Spleen (tissue), 11 donors: ENCODE measurements around the gene DTNB. TPM values are rescaled to one million over a fixed set of nuclear protein-coding genes. Genes with fewer than 3 reads are reported as not detected.

Source experiments
- DNase-seq: peaks from one replicate; pipeline ENCODE4 v3.0.0-alpha.2; 2020
- H3K27ac ChIP-seq, 8 donors: fragments of 200-600 bp; sonication (generic) in 7 of 8; 1 replicate in 4 of 8; 2 replicates in 4 of 8; pipeline versions ENCODE4 v1.5.0 to v1.8.0; 2016 to 2021; ENCODE audit warnings: inconsistent platforms in 4 of 8, mild to moderate bottlenecking in 4 of 8, moderate library complexity in 1 of 8
- H3K27me3 ChIP-seq, 7 donors: fragments of 200-600 bp; sonication (generic) in 6 of 7; replicated peaks in 1 of 7; 1 replicate in 4 of 7; 2 replicates in 3 of 7; pipeline versions ENCODE4 v1.5.0 to v1.8.0; 2016 to 2021; ENCODE audit warnings: inconsistent platforms in 3 of 7, mild to moderate bottlenecking in 1 of 7
- H3K36me3 ChIP-seq, 6 donors: fragments of 200-600 bp; sonication (generic) in 5 of 6; 1 replicate in 4 of 6; 2 replicates in 2 of 6; pipeline versions ENCODE4 v1.5.0 to v1.8.0; 2016 to 2021; ENCODE audit warnings: inconsistent platforms in 2 of 6
- H3K4me1 ChIP-seq, 6 donors: fragments of 200-600 bp; sonication (generic) in 5 of 6; 1 replicate in 3 of 6; 2 replicates in 3 of 6; pipeline versions ENCODE4 v1.5.0 to v1.8.0; 2016 to 2021; ENCODE audit warnings: inconsistent platforms in 3 of 6
- H3K4me3 ChIP-seq, 8 donors: fragments of 200-600 bp; sonication (generic) in 7 of 8; 1 replicate in 4 of 8; 2 replicates in 4 of 8; pipeline versions ENCODE4 v1.5.0 to v1.8.0; 2016 to 2021; ENCODE audit warnings: inconsistent platforms in 4 of 8, mild to moderate bottlenecking in 4 of 8, moderate library complexity in 2 of 8
- H3K9me3 ChIP-seq, 8 donors: fragments of 200-600 bp; sonication (generic) in 7 of 8; 1 replicate in 4 of 8; 2 replicates in 4 of 8; pipeline versions ENCODE4 v1.5.0 to v1.8.0; 2016 to 2021; ENCODE audit warnings: inconsistent platforms in 4 of 8
- CTCF ChIP-seq, 11 experiments: fragments of 200-600 bp in 7 of 11; fragments of 450-650 bp in 4 of 11; sonication (generic) in 4 of 11; IDR thresholded peaks in 8 of 11; conservative IDR thresholded peaks in 3 of 11; 1 replicate in 7 of 11; 2 replicates in 4 of 11; pipeline versions ENCODE4 v1.4.0 to v1.8.0; 2016 to 2021; ENCODE audit warnings: antibody characterized with exemption in 11 of 11, inconsistent platforms in 4 of 11, mild to moderate bottlenecking in 1 of 11
- POLR2A ChIP-seq, 3 donors: fragments of 450-650 bp; IDR thresholded peaks; one replicate each; pipeline ENCODE4 v1.5.1; 2017; ENCODE audit warnings: antibody characterized with exemption in 3 of 3, mild to moderate bottlenecking in 1 of 3
- POLR2AphosphoS5 ChIP-seq, 3 donors: sonication (generic); formaldehyde crosslinking; IDR thresholded peaks; one replicate each; pipeline ENCODE4 v1.5.1; 2017; ENCODE audit warnings: antibody characterized with exemption in 3 of 3
- WGBS, 5 donors: extraction: QIAGEN DNeasy Blood & Tissue Kit in 3 of 5; methylation state at CpG; one replicate each; pipeline versions ENCODE4 v1.1.5 to v1.1.7; 2013 to 2018; 5-methylcytosine and 5-hydroxymethylcytosine counted together
- intact Hi-C: fragments of 100-400 bp; cut with DNase I; formaldehyde crosslinking; loops from one replicate; pipeline ENCODE4 v1.15.0; 2023; ENCODE audit warnings: low total_unique reads
- polyA plus RNA-seq, 3 donors: library from polyadenylated mRNA; stranded (reverse); fragments of 200-250 nt; gene quantifications; one replicate each; pipeline ENCODE4 v1.2.1, GENCODE V29; 2013
- total RNA-seq, 7 donors: library from RNA; depleted of rRNA in 3 of 7; stranded (reverse); fragments of >200 nt in 3 of 7; fragmentation: NEBNext Ultra II Directional in 4 of 7; extraction: Animal tissue kit (Norgen Biotek cat#: 25700) in 4 of 7; gene quantifications; one replicate each; pipeline versions ENCODE4 v1.1.0 to v1.2.1, GENCODE V29; 2016 to 2021
- donor health status: healthy with polysubstance abuse.
- donor health status: DM: no; HTN: no; CAD: no; lungs with moderate emphysema.
- donor health status: DM: no; HTN: no; CAD: no.
- donor health status: Bipolar disorder and iron deficiency.
- donor health status: healthy.
- donor health status: DM: no; HTN: no; CAD: no.
- donor health status: DM: yes; HTN: yes; CAD: no.

DTNB gene
- total and polyA plus RNA-seq, 10 donors = 4.5 to 28.9 (median 20.4) TPM

GRCh38 chr2:25587361-25587760, 86.0 kb downstream of the DTNB start:
- no peak for TF ChIP-seq CTCF (IDR thresholded peaks at IDR 0.05 in 8 of 11, conservative IDR thresholded peaks at IDR 0.05 in 3 of 11)
- TF ChIP-seq POLR2A (IDR thresholded peaks at IDR 0.05) = no peak
- TF ChIP-seq POLR2AphosphoS5 (IDR thresholded peaks at IDR 0.05) = no peak
- no peaks in the 10 kb centered on the region for H3K9me3 ChIP-seq
- H3K27ac ChIP-seq = peak overlapping the region in 1 of 8 donors; percentile 19
- peaks cover 0 to 38% (median 11%) of the 10 kb centered on the region in 6 donors for H3K4me1 ChIP-seq
- DNase-seq = no peak
- intact Hi-C loops = no loop called here
- no peaks in the 10 kb centered on the region for H3K27me3 ChIP-seq
- no peaks in the 10 kb centered on the region for H3K36me3 ChIP-seq
- WGBS, 5 donors = 62 to 84% (median 76%) methylated on average over 4 of the region's 4 CpGs
- no peak overlapping the region for H3K4me3 ChIP-seq

DNA sequence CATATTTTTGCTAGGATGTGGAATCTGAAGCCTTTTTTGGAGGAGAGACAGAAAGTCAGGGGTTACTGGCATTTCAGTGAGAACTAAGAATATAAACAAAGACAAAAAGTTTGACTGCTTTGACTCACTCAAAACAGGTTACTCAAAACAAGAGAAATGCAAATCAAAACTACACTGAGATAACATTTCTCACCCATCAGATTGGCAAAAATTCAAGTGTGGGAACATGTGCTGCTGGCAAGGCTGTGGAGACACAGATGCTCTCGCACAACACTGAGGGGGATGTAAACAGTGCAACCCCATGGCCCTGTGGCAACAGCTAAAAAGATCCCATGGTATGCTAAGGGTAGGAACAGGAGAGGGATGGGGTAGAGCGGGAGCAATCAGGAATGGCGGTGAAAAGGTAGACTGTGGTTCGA, 86.6 kb downstream of the DTNB start:
- H3K27me3 ChIP-seq = no peaks in the 10 kb centered on the region
- 81 to 89% (median 83%) methylated on average over 4 of the region's 4 CpGs for WGBS, 5 donors
- no peak overlapping the region for H3K4me3 ChIP-seq
- peaks cover 0 to 38% (median 12%) of the 10 kb centered on the region in 6 donors for H3K4me1 ChIP-seq
- H3K36me3 ChIP-seq = no peaks in the 10 kb centered on the region
- intact Hi-C loops = no loop called here
- no peak for DNase-seq
- peak overlapping the region in 1 of 8 donors; percentile 19 for H3K27ac ChIP-seq
- no peak for TF ChIP-seq CTCF (IDR thresholded peaks at IDR 0.05 in 8 of 11, conservative IDR thresholded peaks at IDR 0.05 in 3 of 11)
- TF ChIP-seq POLR2AphosphoS5 (IDR thresholded peaks at IDR 0.05) = no peak
- no peak for TF ChIP-seq POLR2A (IDR thresholded peaks at IDR 0.05)
- no peaks in the 10 kb centered on the region for H3K9me3 ChIP-seq

DNA sequence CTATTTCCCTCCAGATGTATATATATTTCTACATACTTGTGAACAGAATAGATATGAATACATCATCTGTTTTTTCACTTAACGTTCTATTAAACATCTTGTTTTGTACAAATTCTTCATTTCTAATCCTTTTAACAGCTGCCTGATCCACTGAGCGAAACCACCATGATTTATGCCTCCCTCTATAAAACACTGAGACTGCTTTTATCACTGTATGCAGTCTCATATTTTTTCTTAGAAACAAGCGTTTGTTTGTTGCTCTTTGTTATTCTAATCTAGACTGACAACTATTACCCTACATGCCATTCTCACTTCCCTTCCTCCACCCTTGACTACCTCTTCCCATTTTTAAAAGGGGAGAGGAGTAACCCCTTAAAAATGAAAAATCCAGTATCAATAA, 88.2 kb downstream of the DTNB start:
- DNase-seq = no peak
- no peak overlapping the region for H3K4me3 ChIP-seq
- no peaks in the 10 kb centered on the region for H3K9me3 ChIP-seq
- intact Hi-C loops = no loop called here
- H3K4me1 ChIP-seq = peaks cover 0 to 36% (median 11%) of the 10 kb centered on the region in 6 donors
- no peaks in the 10 kb centered on the region for H3K27me3 ChIP-seq
- no peak overlapping the region for H3K27ac ChIP-seq
- H3K36me3 ChIP-seq = peaks cover 0 to under 1% (median 0%) of the 10 kb centered on the region in 6 donors
- WGBS, 5 donors = 75 to 78% (median 77%) methylated on average over 3 of the region's 3 CpGs
- TF ChIP-seq POLR2A (IDR thresholded peaks at IDR 0.05) (no peak), POLR2AphosphoS5 (IDR thresholded peaks at IDR 0.05) (no peak), CTCF (IDR thresholded peaks at IDR 0.05 in 8 of 11, conservative IDR thresholded peaks at IDR 0.05 in 3 of 11) (no peak)

DNA sequence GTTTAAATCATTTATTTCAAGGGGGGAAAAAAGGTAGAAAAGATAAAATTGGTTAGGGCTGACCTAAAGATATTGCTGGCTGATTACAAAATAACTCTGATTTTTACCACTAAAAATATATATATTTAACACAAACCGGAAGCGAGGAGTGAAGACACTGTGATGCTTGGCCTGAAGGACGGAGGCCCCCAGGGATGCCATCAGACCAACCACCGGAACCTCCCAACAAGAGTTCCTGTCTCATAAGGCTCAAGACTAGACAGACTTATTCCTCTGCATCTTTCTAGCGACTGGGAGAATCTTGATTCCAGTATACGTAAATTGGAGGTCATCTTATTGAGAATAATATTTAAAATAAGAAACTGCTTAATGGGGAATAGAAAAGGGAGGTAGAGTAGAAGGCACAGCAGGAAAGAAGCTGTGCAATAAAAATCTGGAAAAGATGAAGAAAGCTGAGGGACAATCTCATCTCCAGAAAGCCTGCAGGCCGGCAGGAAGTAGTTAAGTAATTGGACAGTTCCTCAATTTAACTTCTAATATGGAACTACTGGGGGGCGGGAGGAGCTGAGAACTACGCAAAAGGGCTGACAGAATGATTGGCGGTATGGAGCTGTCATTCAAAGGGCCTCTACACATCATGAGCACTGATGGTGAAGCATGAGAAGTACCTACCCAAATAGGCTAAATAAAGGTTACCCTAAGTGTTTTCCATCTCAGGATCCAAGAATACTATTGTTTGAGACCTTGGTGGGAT, 91.1 kb downstream of the DTNB start:
- 58 to 75% (median 61%) methylated on average over 10 of the region's 10 CpGs for WGBS, 5 donors
- no peak for TF ChIP-seq POLR2A (IDR thresholded peaks at IDR 0.05)
- no peak for TF ChIP-seq CTCF (IDR thresholded peaks at IDR 0.05 in 8 of 11, conservative IDR thresholded peaks at IDR 0.05 in 3 of 11)
- no peak for TF ChIP-seq POLR2AphosphoS5 (IDR thresholded peaks at IDR 0.05)
- no peak for DNase-seq

More for the DNA sequence above, 91.1 kb downstream of the DTNB start:
- Histone ChIP-seq H3K4me3 (no peak overlapping the region), H3K9me3 (no peaks in the 10 kb centered on the region), H3K4me1 (peaks cover 0 to 24% (median 11%) of the 10 kb centered on the region in 6 donors), H3K27ac (peak overlapping the region in 1 of 8 donors; percentile 17), H3K36me3 (peaks cover 0 to 3% (median 0%) of the 10 kb centered on the region in 6 donors), H3K27me3 (no peaks in the 10 kb centered on the region)
- intact Hi-C loops = no loop called here
